ENCODE measurements around the gene EXD2. TPM values are rescaled to one million over a fixed set of nuclear protein-coding genes. Genes with fewer than 3 reads are reported as not detected.
"Not testable (repeated sequence)": the region's sequence is repeated elsewhere in the genome, so short reads cannot be mapped to it uniquely, and the experiment has no call there.

EXD2 gene
- total RNA-seq, 1 donor from 2014 or later = 6.6 TPM

DNA sequence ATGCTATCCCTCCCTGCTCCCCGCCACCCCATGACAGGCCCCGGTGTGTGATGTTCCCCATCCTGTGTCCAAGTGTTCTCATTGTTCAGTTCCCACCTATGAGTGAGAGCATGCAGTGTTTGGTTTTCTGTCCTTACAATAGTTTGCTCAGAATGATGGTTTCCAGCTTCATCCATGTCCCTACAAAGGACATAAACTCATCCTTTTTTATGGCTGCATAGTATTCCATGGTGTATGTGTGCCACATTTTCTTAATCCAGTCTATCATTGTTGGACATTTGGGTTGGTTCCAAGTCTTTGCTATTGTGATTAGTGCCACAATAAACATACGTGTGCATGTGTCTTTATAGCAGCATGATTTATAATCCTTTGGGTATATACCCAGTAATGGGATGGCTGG lies 86.1 kb downstream of the EXD2 start:
- H3K4me3 Mint-ChIP-seq (ENCODE audit: low read depth); H3K4me1 Mint-ChIP-seq (ENCODE audit: low read depth); intact Hi-C loops (cut with micrococcal nuclease); H3K36me3 Mint-ChIP-seq (ENCODE audit: low read depth); H3K9me3 Mint-ChIP-seq; DNase-seq (ENCODE audit: low spot score); H3K27ac Mint-ChIP-seq: not testable (repeated sequence)
- H3K27me3 Mint-ChIP-seq (ENCODE audit: low read depth) = peaks cover 17% of the 10 kb centered on the region

DNA sequence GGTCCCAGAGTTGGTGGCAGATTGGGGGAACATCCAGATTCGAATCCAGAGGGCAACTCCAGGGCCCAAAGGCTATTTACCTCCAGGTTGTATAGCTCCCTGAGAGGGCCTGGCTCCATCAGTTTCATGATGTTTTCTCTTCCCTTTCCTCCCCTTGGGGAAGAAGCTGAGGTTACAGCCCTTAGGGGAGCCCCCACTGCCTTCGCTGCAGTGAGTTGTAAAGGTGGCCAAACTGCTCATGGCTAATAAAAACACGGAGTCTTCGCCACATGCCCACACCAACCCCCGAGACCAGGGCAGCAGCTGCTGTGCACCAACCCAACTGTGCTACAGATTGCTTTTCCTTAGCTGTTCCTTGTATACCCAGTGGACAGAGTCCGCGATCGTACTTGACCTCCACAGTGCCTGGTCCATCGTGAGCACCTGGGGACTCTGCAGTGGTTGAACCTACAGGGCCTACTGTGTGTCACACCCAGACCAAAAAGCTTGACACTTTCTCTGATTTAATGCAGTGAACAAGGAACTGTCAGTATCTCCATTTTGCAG lies 89.5 kb downstream of the EXD2 start:
- H3K9me3 Mint-ChIP-seq = no peaks in the 10 kb centered on the region
- no peaks in the 10 kb centered on the region for H3K4me1 Mint-ChIP-seq (ENCODE audit: low read depth)
- H3K4me3 Mint-ChIP-seq (ENCODE audit: low read depth) = no peak overlapping the region
- no peaks in the 10 kb centered on the region for H3K36me3 Mint-ChIP-seq (ENCODE audit: low read depth)
- no peak for DNase-seq (ENCODE audit: low spot score)
- peaks cover 8% of the 10 kb centered on the region for H3K27me3 Mint-ChIP-seq (ENCODE audit: low read depth)
- intact Hi-C loops (cut with micrococcal nuclease) = no loop called here
- H3K27ac Mint-ChIP-seq = no peak overlapping the region

DNA sequence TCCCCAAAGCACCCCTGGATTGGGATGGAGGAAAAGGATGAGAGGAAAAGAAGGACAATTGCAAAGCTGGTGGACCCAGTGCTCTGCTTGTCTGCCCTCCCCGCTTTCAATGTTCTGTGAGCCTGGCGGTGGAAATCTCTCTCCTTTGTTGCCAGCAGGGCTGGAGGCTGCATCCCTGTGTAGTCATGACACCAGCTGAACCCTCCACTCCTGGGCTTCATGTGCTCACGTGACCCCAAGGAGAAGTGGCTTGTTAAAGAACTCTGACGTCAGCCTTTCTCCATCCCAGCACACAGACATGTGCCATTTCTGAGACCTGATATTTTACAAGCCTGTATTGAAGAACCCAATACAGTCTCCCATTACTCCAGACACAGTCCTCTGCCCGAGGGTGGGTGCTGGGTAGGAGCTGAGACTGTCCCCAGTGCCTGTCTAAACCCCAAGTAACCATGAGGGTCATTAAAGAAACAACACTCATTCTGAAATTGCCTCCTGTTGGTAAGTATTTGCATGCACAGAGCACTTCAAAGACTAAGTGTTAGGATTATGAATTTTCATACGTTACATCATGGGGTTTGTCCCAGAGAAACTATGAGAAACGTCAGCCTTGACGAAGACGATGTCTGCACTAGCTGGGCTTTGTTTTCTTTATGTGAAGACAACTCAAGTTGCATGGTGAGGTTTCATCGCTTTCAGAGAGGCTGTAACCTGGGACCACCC lies 90.3 kb downstream of the EXD2 start:
- intact Hi-C loops (cut with micrococcal nuclease) = no loop called here
- Mint-ChIP-seq H3K27ac (no peak overlapping the region), H3K27me3 (ENCODE audit: low read depth) (peaks cover 5% of the 10 kb centered on the region), H3K4me1 (ENCODE audit: low read depth) (no peaks in the 10 kb centered on the region), H3K9me3 (no peaks in the 10 kb centered on the region), H3K4me3 (ENCODE audit: low read depth) (no peak overlapping the region), H3K36me3 (ENCODE audit: low read depth) (no peaks in the 10 kb centered on the region)
- DNase-seq (ENCODE audit: low spot score) = no peak

DNA sequence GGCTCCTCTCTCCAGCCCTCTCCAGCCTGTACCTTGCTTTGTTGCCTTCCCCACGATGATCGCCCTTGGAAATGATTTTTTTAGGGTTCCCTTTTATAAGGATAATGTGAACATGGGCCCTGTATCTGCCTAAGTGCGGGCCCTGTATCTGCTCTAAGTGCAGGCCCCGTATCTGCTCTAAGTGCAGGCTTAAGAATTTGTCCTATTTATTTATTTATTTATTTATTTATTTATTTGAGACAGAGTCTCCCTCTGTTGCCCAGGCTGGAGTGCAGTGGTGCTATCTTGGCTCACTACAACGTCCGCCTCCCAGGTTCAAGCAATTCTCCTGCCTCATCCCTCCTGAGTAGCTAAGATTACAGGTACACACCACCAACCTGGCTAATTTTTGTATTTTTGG lies 91.2 kb downstream of the EXD2 start:
- intact Hi-C loops (cut with micrococcal nuclease) = no loop called here
- Mint-ChIP-seq H3K27ac (no peak overlapping the region), H3K36me3 (ENCODE audit: low read depth) (no peaks in the 10 kb centered on the region), H3K27me3 (ENCODE audit: low read depth) (peaks cover 5% of the 10 kb centered on the region), H3K4me3 (ENCODE audit: low read depth) (no peak overlapping the region), H3K9me3 (no peaks in the 10 kb centered on the region), H3K4me1 (ENCODE audit: low read depth) (no peaks in the 10 kb centered on the region)
- DNase-seq (ENCODE audit: low spot score) = no peak

DNA sequence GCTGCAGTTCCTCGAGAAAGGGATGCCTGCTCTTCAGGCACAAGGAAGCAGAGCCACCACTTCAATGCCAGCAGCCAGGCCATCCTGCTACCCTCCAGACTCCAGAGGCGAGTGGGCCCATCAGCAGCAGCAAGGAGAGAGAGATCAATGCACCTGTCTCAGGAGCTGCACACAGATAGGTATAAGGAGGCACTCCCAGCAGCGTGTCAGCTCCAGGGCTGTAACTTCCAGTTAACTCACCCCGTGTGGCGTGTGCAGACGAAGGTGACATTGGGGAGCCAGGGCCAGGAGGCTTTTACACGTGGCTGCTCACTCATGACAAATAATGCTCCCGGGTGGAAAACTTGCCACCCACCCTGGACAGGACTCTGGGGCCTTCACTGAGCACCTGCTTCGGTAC lies 92.9 kb downstream of the EXD2 start:
- Mint-ChIP-seq H3K36me3 (ENCODE audit: low read depth) (no peaks in the 10 kb centered on the region), H3K4me1 (ENCODE audit: low read depth) (no peaks in the 10 kb centered on the region), H3K4me3 (ENCODE audit: low read depth) (no peak overlapping the region), H3K27ac (no peak overlapping the region), H3K9me3 (no peaks in the 10 kb centered on the region), H3K27me3 (ENCODE audit: low read depth) (peaks cover 5% of the 10 kb centered on the region)
- DNase-seq (ENCODE audit: low spot score) = no peak
- intact Hi-C loops (cut with micrococcal nuclease) = no loop called here

DNA sequence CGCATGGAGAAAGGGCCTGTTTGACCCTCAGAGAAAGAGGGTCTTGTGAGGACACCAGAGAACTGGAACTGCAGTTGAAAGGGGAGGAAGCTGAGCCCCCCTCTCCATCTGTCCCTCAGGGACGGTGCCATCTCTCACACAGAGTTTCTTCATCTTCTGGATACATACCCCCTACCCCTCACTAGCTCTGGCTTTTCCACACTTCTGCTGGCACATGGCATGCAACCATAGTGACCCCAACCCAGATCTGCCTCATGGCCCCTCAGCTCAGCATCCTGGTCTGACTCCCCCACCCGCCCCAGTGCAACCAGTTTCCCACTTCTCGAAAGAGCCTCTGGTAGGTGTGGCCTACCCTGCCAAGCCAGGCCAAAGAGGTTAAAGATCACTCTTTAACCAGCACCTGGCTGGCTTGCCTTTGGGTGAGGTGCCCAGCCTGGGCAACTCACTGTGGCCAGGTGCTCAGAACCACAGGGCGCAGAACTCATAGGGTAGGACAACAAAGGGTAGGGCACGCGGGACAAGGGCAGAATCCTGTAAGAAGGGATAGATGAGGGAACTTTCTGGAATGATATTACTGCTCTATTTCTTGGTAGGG lies 94.5 kb downstream of the EXD2 start:
- H3K4me1 Mint-ChIP-seq (ENCODE audit: low read depth) = no peaks in the 10 kb centered on the region

DNA sequence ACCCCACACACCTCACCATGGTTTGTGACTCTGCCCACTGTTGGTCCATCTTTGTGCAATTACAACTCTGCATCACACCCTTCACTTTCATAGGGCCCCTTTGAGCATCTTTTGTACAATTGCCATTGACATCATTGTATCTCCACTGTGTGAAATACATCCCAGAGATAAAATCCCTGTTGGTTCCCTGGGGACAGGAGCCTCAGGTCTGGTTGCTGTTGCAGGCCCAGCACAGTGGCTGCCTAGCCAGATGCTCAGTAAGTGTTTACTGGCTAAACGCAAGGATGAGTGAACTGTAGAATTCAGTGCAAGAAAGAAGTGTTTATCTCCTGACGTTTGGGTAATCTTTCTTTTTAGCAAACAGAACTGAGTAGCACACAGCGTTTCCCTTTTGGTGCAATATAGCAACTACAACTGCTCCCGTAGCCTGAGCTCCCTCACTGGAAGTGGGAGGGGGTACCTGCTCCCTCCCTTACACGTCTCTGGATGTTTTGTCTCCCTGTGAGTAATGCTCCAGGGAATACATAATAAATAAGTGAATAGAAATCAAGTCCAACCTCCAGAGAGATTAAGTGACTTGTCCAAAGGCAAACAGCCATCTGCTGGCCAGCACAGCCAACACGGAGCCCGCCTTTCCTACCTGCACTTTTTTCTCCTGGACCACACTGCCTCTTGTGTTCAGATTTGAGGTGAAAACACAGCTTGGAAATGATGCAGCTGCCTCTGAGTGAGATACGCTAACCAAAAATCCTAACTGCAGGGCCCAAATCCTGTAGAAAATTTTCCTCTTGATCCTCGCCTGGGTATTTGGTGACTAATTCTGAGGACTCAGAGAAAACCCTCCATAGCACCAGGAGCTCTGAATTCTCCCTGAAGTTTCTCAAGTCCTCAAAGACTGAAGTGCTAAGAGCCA lies 96.1 kb downstream of the EXD2 start:
- Mint-ChIP-seq H3K36me3 (ENCODE audit: low read depth) (no peaks in the 10 kb centered on the region), H3K27me3 (ENCODE audit: low read depth) (no peaks in the 10 kb centered on the region), H3K27ac (no peak overlapping the region), H3K9me3 (no peaks in the 10 kb centered on the region), H3K4me3 (ENCODE audit: low read depth) (no peak overlapping the region), H3K4me1 (ENCODE audit: low read depth) (no peaks in the 10 kb centered on the region)
- no peak for DNase-seq (ENCODE audit: low spot score)
- intact Hi-C loops (cut with micrococcal nuclease) = no loop called here

More for the DNA sequence above, 94.5 kb downstream of the EXD2 start:
- intact Hi-C loops (cut with micrococcal nuclease) = no loop called here
- H3K4me3 Mint-ChIP-seq (ENCODE audit: low read depth) = no peak overlapping the region
- no peaks in the 10 kb centered on the region for H3K27me3 Mint-ChIP-seq (ENCODE audit: low read depth)
- no peak for DNase-seq (ENCODE audit: low spot score)
- no peaks in the 10 kb centered on the region for H3K9me3 Mint-ChIP-seq
- no peak overlapping the region for H3K27ac Mint-ChIP-seq
- H3K36me3 Mint-ChIP-seq (ENCODE audit: low read depth) = no peaks in the 10 kb centered on the region

DNA sequence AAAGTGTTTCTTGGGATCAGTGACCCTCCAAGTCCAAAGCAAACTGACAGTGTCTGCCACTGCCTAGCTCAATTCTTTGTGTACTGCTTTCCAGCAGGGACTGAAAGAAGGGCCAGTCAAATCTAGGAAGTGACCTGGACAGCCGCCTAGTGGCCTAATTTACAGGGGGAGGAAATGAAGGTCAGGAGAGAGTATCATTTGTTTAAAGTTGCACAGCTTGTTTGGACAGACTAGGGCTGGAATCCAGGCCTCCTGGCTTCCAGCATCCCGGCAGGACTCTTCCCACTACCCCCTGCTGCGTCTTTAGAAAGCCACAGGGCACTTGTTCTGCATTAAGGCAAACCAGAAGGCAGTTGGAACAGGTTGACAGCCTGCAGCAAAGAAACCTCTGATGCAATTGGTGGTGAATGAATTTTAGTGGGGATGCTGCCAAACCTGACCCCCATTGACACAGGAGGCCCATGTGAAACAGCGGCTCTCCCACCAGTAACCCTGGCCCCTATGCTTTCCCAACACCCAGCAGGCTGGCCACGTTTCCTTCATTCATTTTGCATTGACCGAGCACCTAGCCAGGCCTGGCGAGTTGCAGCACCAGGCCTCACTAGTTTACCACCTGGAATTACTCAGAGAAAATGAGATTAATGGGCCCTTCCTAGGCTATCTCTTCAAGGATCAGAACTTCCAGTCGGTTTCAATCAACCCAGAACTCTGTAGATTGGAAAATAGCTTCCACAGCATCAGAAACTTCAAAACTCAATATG lies 96.9 kb downstream of the EXD2 start:
- Mint-ChIP-seq H3K27ac (no peak overlapping the region), H3K4me1 (ENCODE audit: low read depth) (no peaks in the 10 kb centered on the region), H3K36me3 (ENCODE audit: low read depth) (no peaks in the 10 kb centered on the region), H3K27me3 (ENCODE audit: low read depth) (no peaks in the 10 kb centered on the region), H3K9me3 (no peaks in the 10 kb centered on the region), H3K4me3 (ENCODE audit: low read depth) (no peak overlapping the region)
- intact Hi-C loops (cut with micrococcal nuclease) = no loop called here
- DNase-seq (ENCODE audit: low spot score) = no peak

DNA sequence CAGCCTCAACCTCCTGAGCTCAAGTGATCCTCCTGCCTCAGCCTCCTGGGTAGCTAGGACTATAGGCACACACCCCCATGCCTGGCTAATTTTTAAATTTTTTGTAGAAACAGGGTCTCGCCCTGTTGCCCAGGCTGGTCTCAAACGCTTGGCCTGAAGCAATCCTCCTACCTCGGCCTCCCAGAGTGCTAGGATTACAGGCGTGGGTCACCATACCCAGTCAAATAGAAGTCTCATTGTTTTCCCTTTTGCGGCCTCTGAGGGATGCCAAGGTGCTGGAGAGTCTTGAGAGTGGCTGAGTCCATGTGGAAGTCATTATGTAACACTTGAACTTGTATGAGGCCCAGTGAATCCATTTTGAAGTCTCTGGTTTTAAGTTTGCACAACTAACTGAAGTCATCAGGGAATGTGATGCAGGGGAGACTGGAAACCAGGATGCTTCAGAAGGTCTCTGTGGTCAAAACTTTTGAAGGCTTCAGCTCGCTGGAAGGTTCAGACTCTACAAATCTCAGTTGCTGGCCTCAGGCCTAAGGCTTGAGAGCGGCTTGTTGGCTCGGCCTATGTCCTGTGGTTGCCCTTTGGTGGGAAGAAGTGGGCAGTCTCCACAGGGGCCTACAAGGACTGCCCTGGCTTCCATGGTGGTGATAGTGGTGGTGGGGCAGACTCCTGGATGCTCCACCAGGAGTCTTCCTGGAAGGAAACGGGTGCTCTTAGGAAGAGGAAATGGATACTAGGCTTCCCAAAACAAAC lies 97.8 kb downstream of the EXD2 start:
- Mint-ChIP-seq H3K4me3 (ENCODE audit: low read depth) (no peak overlapping the region), H3K4me1 (ENCODE audit: low read depth) (no peaks in the 10 kb centered on the region), H3K36me3 (ENCODE audit: low read depth) (no peaks in the 10 kb centered on the region), H3K27ac (no peak overlapping the region), H3K27me3 (ENCODE audit: low read depth) (no peaks in the 10 kb centered on the region), H3K9me3 (no peaks in the 10 kb centered on the region)
- intact Hi-C loops (cut with micrococcal nuclease) = no loop called here
- DNase-seq (ENCODE audit: low spot score) = no peak

DNA sequence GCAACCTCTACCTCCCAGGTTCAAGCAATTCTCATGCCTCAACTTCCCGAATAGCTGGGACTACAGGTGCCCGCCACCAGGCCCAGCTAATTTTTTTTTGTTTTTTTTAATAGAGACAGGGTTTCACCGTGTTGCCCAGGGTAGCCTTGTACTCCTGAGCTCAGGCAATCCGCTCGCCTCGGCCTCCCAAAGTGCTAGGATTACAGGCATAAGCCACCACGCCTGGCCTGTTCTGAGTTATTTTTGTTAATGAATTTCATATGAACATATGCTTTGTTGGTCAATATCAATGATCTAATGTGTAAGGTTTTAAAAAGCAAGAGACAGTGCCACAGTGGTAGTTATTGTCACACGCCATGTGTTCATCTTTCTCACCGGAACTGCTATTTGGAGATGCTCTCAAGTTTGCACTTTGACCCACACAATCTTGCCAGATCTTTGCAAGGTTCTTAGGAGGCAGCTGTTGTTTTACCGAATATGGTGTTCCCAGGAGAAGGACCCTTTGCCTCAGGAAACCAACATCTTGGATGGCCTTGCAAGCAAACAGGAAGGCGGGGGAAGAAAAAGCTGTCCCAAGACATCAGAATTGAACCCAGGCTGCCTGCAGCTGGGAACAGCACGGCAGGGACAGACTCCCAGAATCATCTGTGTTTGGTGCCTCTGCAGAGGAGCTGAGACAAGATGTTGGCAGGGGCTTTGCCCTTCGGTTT lies 98.7 kb downstream of the EXD2 start:
- Mint-ChIP-seq H3K4me1 (ENCODE audit: low read depth) (no peaks in the 10 kb centered on the region), H3K27me3 (ENCODE audit: low read depth) (no peaks in the 10 kb centered on the region), H3K27ac (no peak overlapping the region), H3K4me3 (ENCODE audit: low read depth) (no peak overlapping the region), H3K36me3 (ENCODE audit: low read depth) (no peaks in the 10 kb centered on the region), H3K9me3 (no peaks in the 10 kb centered on the region)
- no peak for DNase-seq (ENCODE audit: low spot score)
- intact Hi-C loops (cut with micrococcal nuclease) = no loop called here

DNA sequence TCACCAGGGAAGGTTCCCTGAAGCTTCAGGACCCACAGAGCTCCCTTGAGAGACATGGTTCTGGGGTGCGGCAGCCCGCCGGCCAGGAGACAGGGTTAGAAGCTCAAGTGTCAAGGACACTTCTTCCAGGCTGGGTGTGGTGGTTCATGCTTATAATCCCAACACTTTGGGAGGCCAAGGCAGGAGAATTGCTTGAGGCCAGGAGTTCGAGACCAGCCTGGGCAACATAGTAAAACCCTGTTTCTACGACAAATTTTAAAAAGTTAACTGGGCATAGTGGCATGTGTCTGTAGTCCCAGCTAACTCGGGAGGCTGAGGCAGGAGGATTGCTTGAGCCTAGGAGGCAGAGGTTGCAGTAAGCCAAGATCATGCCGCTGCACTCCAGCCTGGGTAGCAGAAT lies 99.6 kb downstream of the EXD2 start:
- H3K9me3 Mint-ChIP-seq; H3K4me3 Mint-ChIP-seq (ENCODE audit: low read depth); DNase-seq (ENCODE audit: low spot score); H3K36me3 Mint-ChIP-seq (ENCODE audit: low read depth); H3K27ac Mint-ChIP-seq; intact Hi-C loops (cut with micrococcal nuclease); H3K27me3 Mint-ChIP-seq (ENCODE audit: low read depth); H3K4me1 Mint-ChIP-seq (ENCODE audit: low read depth): not testable (repeated sequence)

All from activated T-helper 2 cell treated with anti-CD3 and anti-CD28 coated beads, Interferon-gamma antibody, Interleukin-2, Interleukin-4, amounts not matched to agents 10 μg/mL and 5 μg/mL and 100 μg/mL, durations not matched to agents 14 hours and 24 hours and 36 hours (primary cell).